Breast epithelium (tissue), 3 donors: ENCODE data around the gene OR14J1.

Experiments
- CTCF ChIP-seq, 3 donors: fragments of 450-650 bp; IDR thresholded peaks; one replicate each; pipeline ENCODE4 v1.5.1; 2016 to 2017; ENCODE audit warnings: antibody characterized with exemption in 3 of 3, mild to moderate bottlenecking in 3 of 3, moderate library complexity in 3 of 3
- POLR2A ChIP-seq: fragments of 450-650 bp; IDR thresholded peaks from one replicate; pipeline ENCODE4 v1.6.1; 2016; ENCODE audit warnings: antibody characterized with exemption, mild to moderate bottlenecking, moderate library complexity

- TF ChIP-seq POLR2A = no peak
- TF ChIP-seq CTCF (IDR thresholded peaks at IDR 0.05) = no peak
These were observed 49.8 kb upstream of the OR14J1 start for GRCh38 chr6:29251736-29252135.
